IMR-90 (cell line): ENCODE results near the gene MED12L. TPM values are rescaled to one million over a fixed set of nuclear protein-coding genes. Genes with fewer than 3 reads are reported as not detected.

Experiments
- ATAC-seq: fragments of 200-7000 bp; cut with Tn5 transposase; 2 replicates; pipeline ENCODE4 v1.9.1; 2020; ENCODE audit warnings: low read depth, mild to moderate bottlenecking, moderate library complexity
- BruUV-seq: library from RNA; stranded (reverse); fragments of 400-500 nt; replicated peaks from 2 replicates; lab custom pipeline; 2021; lab: Mats Ljungman, UMichigan
- CTCF ChIA-PET: fragments of 300-600 bp; formaldehyde crosslinking; extraction: SDS; loops from one replicate; lab custom pipeline; 2021; ENCODE audit warnings: antibody characterized with exemption; lab: Yijun Ruan, JAX
- POLR2A ChIA-PET: fragments of 300-600 bp; sonication (Branson Sonifier 250); formaldehyde crosslinking; loops from one replicate; lab custom pipeline; 2022; ENCODE audit warnings: antibody characterized with exemption; ENCODE audit not compliant: unreplicated experiment; lab: Charles Lee
- DNase-seq: peaks from one replicate; pipeline ENCODE4 v3.0.0; 2013
- H2AFZ ChIP-seq: replicated peaks from 2 replicates; pipeline ENCODE3; 2013; ENCODE audit warnings: low read length, mild to moderate bottlenecking; ENCODE audit not compliant: poor library complexity
- H2AK5ac ChIP-seq: 2 replicates; pipeline ENCODE4 v1.6.1; 2013; ENCODE audit warnings: low read depth, low read length, inconsistent platforms
- H2AK9ac ChIP-seq: replicated peaks from 2 replicates; pipeline ENCODE3; 2013; ENCODE audit warnings: mild to moderate bottlenecking, low read depth, low read length, moderate library complexity; ENCODE audit not compliant: poor library complexity
- H2BK120ac ChIP-seq: 2 replicates; pipeline ENCODE4 v1.6.1; 2013; ENCODE audit warnings: low read depth, low read length, inconsistent platforms
- H2BK15ac ChIP-seq: 3 replicates; pipeline ENCODE4 v1.6.1; 2013; ENCODE audit warnings: low read depth, low read length, inconsistent platforms
- H2BK20ac ChIP-seq: 2 replicates; pipeline ENCODE4 v1.6.1; 2013; ENCODE audit warnings: low read depth, mild to moderate bottlenecking, inconsistent platforms, low read length, moderate library complexity
- H2BK5ac ChIP-seq: 2 replicates; pipeline ENCODE4 v1.6.1; 2013; ENCODE audit warnings: mild to moderate bottlenecking, low read depth, low read length, inconsistent platforms; ENCODE audit not compliant: poor library complexity, severe bottlenecking
- H3K14ac ChIP-seq: replicated peaks from 2 replicates; pipeline ENCODE4 v1.6.1; 2013; ENCODE audit warnings: low read depth, low read length, inconsistent platforms
- H3K18ac ChIP-seq: 2 replicates; pipeline ENCODE4 v1.6.1; 2013; ENCODE audit warnings: low read depth, low read length, control low read depth
- H3K23ac ChIP-seq: 2 replicates; pipeline ENCODE4 v1.6.1; 2013; ENCODE audit warnings: low read depth, low read length, inconsistent platforms
- H3K27ac ChIP-seq: 2 replicates; pipeline ENCODE4 v1.5.1; 2013; ENCODE audit warnings: mild to moderate bottlenecking, control low read depth, low read length; ENCODE audit not compliant: insufficient read depth
- H3K27me3 ChIP-seq: 2 replicates; pipeline ENCODE4 v1.6.1; 2013; ENCODE audit warnings: low read length; ENCODE audit not compliant: control insufficient read depth, insufficient read depth
- H3K36me3 ChIP-seq: 2 replicates; pipeline ENCODE4 v1.6.1; 2013; ENCODE audit warnings: low read length, mixed read lengths; ENCODE audit not compliant: control insufficient read depth, insufficient read depth
- H3K4ac ChIP-seq: 2 replicates; pipeline ENCODE4 v1.6.1; 2013; ENCODE audit warnings: low read depth, low read length, inconsistent platforms
- H3K4me1 ChIP-seq: 2 replicates; pipeline ENCODE4 v1.6.1; 2013; ENCODE audit warnings: low read length, mixed read lengths; ENCODE audit not compliant: control insufficient read depth, insufficient read depth
- H3K4me2 ChIP-seq: 2 replicates; pipeline ENCODE4 v1.6.1; 2013; ENCODE audit warnings: low read depth, mild to moderate bottlenecking, control low read depth, low read length, moderate library complexity
- H3K4me3 ChIP-seq: 2 replicates; pipeline ENCODE4 v1.5.1; 2013; ENCODE audit warnings: low read depth, mild to moderate bottlenecking, control low read depth, low read length, moderate library complexity; ENCODE audit not compliant: insufficient read depth
- H3K56ac ChIP-seq: 2 replicates; pipeline ENCODE4 v1.6.1; 2013; ENCODE audit warnings: low read length, inconsistent platforms; ENCODE audit not compliant: insufficient read depth; ENCODE audit errors: extremely low read depth
- H3K79me1 ChIP-seq, 2 experiments: 2 replicates each; pipeline ENCODE4 v1.6.1; 2013; ENCODE audit warnings: low read length in 2 of 2, inconsistent platforms in 1 of 2, low read depth in 1 of 2
- H3K9ac ChIP-seq: 2 replicates; pipeline ENCODE4 v1.6.1; 2013; ENCODE audit warnings: low read depth, low read length, control low read depth
- H3K9me1 ChIP-seq: 2 replicates; pipeline ENCODE4 v1.6.1; 2013; ENCODE audit warnings: low read length, inconsistent platforms; ENCODE audit not compliant: insufficient read depth
- H3K9me3 ChIP-seq: 2 replicates; pipeline ENCODE4 v1.6.1; 2013; ENCODE audit warnings: low read length; ENCODE audit not compliant: control insufficient read depth, insufficient read depth
- H4K20me1 ChIP-seq: 2 replicates; pipeline ENCODE4 v1.6.1; 2013; ENCODE audit warnings: low read length, inconsistent platforms; ENCODE audit not compliant: insufficient read depth
- H4K5ac ChIP-seq: 2 replicates; pipeline ENCODE4 v1.6.1; 2013; ENCODE audit warnings: mild to moderate bottlenecking, low read depth, low read length, control low read depth
- H4K8ac ChIP-seq, 2 experiments: 2 replicates each; pipeline ENCODE4 v1.6.1; 2013; ENCODE audit warnings: low read depth in 2 of 2, low read length in 2 of 2, control low read depth in 1 of 2, inconsistent platforms in 1 of 2
- H4K91ac ChIP-seq: 2 replicates; pipeline ENCODE4 v1.6.1; 2013; ENCODE audit warnings: low read depth, low read length, inconsistent platforms; ENCODE audit not compliant: insufficient read depth
- CEBPB ChIP-seq: IDR thresholded peaks from 2 replicates; pipeline ENCODE4 v1.6.1; 2012; ENCODE audit warnings: low read depth, low read length, improper control_type of control experiment
- FOS ChIP-seq: fragments of 150-350 bp; IDR thresholded peaks from 2 replicates; pipeline ENCODE4 v1.6.1; 2016; ENCODE audit warnings: low read depth, low read length
- MAFK ChIP-seq: IDR thresholded peaks from 2 replicates; pipeline ENCODE4 v1.6.1; 2012; ENCODE audit warnings: low read depth, low read length, improper control_type of control experiment
- MAZ ChIP-seq: IDR thresholded peaks from 2 replicates; pipeline ENCODE4 v1.6.1; 2012; ENCODE audit warnings: low read depth, mild to moderate bottlenecking, low read length, improper control_type of control experiment, moderate library complexity, borderline replicate concordance
- MXI1 ChIP-seq: IDR thresholded peaks from 2 replicates; pipeline ENCODE4 v1.6.1; 2012; ENCODE audit warnings: low read depth, mild to moderate bottlenecking, low read length, moderate library complexity, borderline replicate concordance
- NFE2L2 ChIP-seq: fragments of 150-350 bp; IDR thresholded peaks from 2 replicates; pipeline ENCODE4 v1.6.1; 2016; ENCODE audit warnings: low read depth, mild to moderate bottlenecking, low read length
- POLR2A ChIP-seq: IDR thresholded peaks from 2 replicates; pipeline ENCODE4 v1.6.1; 2012; ENCODE audit warnings: mild to moderate bottlenecking, low read depth, low read length
- RAD21 ChIP-seq: IDR thresholded peaks from 2 replicates; pipeline ENCODE4 v1.6.1; 2012; ENCODE audit warnings: low read length, improper control_type of control experiment
- RCOR1 ChIP-seq: IDR thresholded peaks from 2 replicates; pipeline ENCODE4 v1.6.1; 2012; ENCODE audit warnings: mild to moderate bottlenecking, low read length, improper control_type of control experiment; ENCODE audit not compliant: insufficient replicate concordance
- RFX5 ChIP-seq: IDR thresholded peaks from 2 replicates; pipeline ENCODE4 v1.8.0; 2012; ENCODE audit warnings: low read depth, mild to moderate bottlenecking, low read length, moderate library complexity
- SMC3 ChIP-seq: fragments of 150-350 bp; IDR thresholded peaks from 2 replicates; pipeline ENCODE4 v1.6.1; 2016; ENCODE audit warnings: low read depth, mild to moderate bottlenecking, antibody characterized with exemption, low read length, moderate library complexity
- dilution Hi-C: fragments of 300-500 bp; cut with HindIII; formaldehyde crosslinking; loops from one replicate; pipeline ENCODE4 v1.14.3; 2018; ENCODE audit warnings: low sequenced_read_pairs; ENCODE audit not compliant: unreplicated experiment
- in situ Hi-C: fragments of 300-500 bp; cut with MboI; formaldehyde crosslinking; loops from 3 replicates; pipeline ENCODE4 v1.14.3; 2019; ENCODE audit warnings: low sequenced_read_pairs, inconsistent platforms, mixed read lengths
- intact Hi-C: fragments of 100-400 bp; cut with micrococcal nuclease; formaldehyde crosslinking; loops from 2 replicates; pipeline ENCODE4 v1.10.0; 2022
- polyA plus RNA-seq, 3 experiments: library from polyadenylated mRNA; depleted of rRNA; stranded (reverse); fragments of >200 nt; gene quantifications; 2 replicates each; pipeline ENCODE4 v1.2.3, GENCODE V29; 2012; ENCODE audit warnings: low replicate concordance in 1 of 3
- total RNA-seq: library from RNA; depleted of rRNA; stranded (reverse); fragments of >200 nt; gene quantifications from 2 replicates; pipeline ENCODE4 v1.2.3, GENCODE V29; 2012
- TF ChIP-seq, protein P1 (sequence below): fragments of 150-350 bp; IDR thresholded peaks from 2 replicates; pipeline ENCODE4 v1.6.1; 2017; ENCODE audit warnings: mild to moderate bottlenecking, antibody characterized with exemption, low read length, low read depth
- TF ChIP-seq, protein P2 (sequence below): conservative IDR thresholded peaks from 2 replicates; pipeline ENCODE4 v1.5.1; 2012; ENCODE audit warnings: mild to moderate bottlenecking, low read depth, low read length, improper control_type of control experiment

The MED12L gene
- total and polyA plus RNA-seq, 2 of the 4 experiments (the other 2 are of a cell fraction), result 0.05 to 0.18 TPM

DNA sequence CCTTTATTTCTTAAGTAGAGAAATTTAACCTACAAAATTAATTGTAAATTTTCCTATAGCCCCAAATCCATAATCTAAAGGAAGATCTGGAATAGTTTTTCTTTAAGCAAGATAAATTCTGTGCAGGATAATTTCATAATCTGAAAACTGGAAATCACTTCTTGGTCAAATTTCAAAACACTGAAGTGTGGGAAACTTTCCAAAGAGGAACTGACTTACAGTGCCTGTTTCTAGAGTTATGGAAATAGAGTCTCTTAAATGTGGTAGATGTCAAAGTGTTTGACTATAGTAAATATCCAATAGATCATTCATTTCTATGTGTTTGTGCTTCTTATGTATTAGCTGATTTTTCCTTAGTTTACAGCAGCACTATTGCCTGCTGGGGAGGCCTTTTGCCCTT, 245.4 kb downstream of the MED12L start:
- H3K36me3 ChIP-seq, result no peaks in the 10 kb centered on the region
- H3K4ac ChIP-seq, result no peak overlapping the region
- H4K20me1 ChIP-seq, result no peaks in the 10 kb centered on the region
- H2AK9ac ChIP-seq, result no peak overlapping the region
- no peaks in the 10 kb centered on the region for H3K9me1 ChIP-seq
- H3K79me1 ChIP-seq, result no peaks in the 10 kb centered on the region
- H2BK15ac ChIP-seq, result no peak overlapping the region
- H2BK120ac ChIP-seq, result no peak overlapping the region
- peaks cover 2% of the 10 kb centered on the region; the same call in 1 of the 2 replicates for H3K4me1 ChIP-seq
- H2BK20ac ChIP-seq, result no peak overlapping the region
- H2AFZ ChIP-seq, result no peak overlapping the region
- no peak overlapping the region for H4K91ac ChIP-seq
- no peak overlapping the region for H3K4me3 ChIP-seq
- no peaks in the 10 kb centered on the region for H3K27me3 ChIP-seq
- H3K9ac ChIP-seq, result no peak overlapping the region
- no peak overlapping the region for H3K4me2 ChIP-seq
- no peak overlapping the region for H4K5ac ChIP-seq
- dilution Hi-C loops (no loop called here), intact Hi-C loops (no loop called here), in situ Hi-C loops (no loop called here)
- ChIA-PET CTCF (interaction anchor here (0.5 kb wide), 1 partner anchor 565 kb away, joined by 5 read pairs; no protein-coding TSS in a partner anchor), POLR2A (no interaction called here)
- ATAC-seq (no peak; the same call in 1 of the 2 replicates), DNase-seq (peak; percentile 20)
- no peaks in the 10 kb centered on the region for H3K9me3 ChIP-seq
- H3K14ac ChIP-seq, result no peak overlapping the region
- no peak overlapping the region for H3K18ac ChIP-seq
- TF ChIP-seq RCOR1 (no peak), SMC3 (no peak), MXI1 (no peak), FOS (no peak), MAFK (no peak), RFX5 (no peak), RAD21 (no peak), CEBPB (no peak), MAZ (no peak), POLR2A (no peak), NFE2L2 (no peak)
- TF ChIP-seq, protein P1, sequence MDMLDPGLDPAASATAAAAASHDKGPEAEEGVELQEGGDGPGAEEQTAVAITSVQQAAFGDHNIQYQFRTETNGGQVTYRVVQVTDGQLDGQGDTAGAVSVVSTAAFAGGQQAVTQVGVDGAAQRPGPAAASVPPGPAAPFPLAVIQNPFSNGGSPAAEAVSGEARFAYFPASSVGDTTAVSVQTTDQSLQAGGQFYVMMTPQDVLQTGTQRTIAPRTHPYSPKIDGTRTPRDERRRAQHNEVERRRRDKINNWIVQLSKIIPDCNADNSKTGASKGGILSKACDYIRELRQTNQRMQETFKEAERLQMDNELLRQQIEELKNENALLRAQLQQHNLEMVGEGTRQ, result no peak
- TF ChIP-seq, protein P2, sequence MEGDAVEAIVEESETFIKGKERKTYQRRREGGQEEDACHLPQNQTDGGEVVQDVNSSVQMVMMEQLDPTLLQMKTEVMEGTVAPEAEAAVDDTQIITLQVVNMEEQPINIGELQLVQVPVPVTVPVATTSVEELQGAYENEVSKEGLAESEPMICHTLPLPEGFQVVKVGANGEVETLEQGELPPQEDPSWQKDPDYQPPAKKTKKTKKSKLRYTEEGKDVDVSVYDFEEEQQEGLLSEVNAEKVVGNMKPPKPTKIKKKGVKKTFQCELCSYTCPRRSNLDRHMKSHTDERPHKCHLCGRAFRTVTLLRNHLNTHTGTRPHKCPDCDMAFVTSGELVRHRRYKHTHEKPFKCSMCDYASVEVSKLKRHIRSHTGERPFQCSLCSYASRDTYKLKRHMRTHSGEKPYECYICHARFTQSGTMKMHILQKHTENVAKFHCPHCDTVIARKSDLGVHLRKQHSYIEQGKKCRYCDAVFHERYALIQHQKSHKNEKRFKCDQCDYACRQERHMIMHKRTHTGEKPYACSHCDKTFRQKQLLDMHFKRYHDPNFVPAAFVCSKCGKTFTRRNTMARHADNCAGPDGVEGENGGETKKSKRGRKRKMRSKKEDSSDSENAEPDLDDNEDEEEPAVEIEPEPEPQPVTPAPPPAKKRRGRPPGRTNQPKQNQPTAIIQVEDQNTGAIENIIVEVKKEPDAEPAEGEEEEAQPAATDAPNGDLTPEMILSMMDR, result no peak
- H2AK5ac ChIP-seq, result no peak overlapping the region
- H3K27ac ChIP-seq, result no peak overlapping the region
- H2BK5ac ChIP-seq, result no peak overlapping the region
- H4K8ac ChIP-seq, result no peak overlapping the region
- no peak overlapping the region for H3K56ac ChIP-seq
- no TSS peak for BruUV-seq
- H3K23ac ChIP-seq, result no peak overlapping the region
